NCI-H1436 treated with DMSO at 0.1 percent for 48 hours (cell line): ENCODE measurements around the gene MCOLN1.

ENCODE experiments used
- DNase-seq: peaks from one replicate; lab custom pipeline; 2025; lab: John Stamatoyannopoulos, UW

The MCOLN1 gene

DNA sequence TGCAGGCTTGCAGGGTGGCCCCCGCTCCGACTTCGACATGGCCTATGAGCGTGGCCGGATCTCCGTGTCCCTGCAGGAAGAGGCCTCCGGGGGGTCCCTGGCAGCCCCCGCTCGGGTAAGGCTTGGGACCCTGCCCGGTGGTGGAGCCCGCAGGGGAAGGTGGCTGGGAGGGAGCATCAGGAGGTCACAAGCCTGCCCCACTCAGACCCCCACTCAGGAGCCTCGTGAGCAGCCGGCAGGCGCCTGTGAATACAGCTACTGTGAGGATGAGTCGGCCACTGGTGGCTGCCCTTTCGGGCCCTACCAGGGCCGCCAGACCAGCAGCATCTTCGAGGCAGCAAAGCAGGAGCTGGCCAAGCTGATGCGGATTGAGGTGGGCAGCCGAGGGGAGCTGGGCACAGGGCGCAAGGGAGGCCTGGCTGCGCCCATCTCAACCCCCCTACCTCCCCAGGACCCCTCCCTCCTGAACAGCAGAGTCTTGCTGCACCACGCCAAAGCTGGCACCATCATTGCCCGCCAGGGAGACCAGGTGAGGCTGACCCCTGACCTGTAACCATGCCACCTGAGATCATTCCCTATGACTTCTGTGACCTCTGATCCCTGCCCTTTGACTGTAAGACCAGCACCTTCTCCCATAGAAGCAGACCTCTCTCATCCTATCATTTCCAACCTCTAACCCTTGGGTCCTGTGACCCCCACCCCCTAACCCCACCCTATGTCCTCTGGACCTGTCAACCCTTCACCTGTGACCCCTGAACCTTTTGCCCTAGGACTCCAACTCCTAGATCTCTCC lies 20.3 kb downstream of the MCOLN1 start:
- no peak for DNase-seq

DNA sequence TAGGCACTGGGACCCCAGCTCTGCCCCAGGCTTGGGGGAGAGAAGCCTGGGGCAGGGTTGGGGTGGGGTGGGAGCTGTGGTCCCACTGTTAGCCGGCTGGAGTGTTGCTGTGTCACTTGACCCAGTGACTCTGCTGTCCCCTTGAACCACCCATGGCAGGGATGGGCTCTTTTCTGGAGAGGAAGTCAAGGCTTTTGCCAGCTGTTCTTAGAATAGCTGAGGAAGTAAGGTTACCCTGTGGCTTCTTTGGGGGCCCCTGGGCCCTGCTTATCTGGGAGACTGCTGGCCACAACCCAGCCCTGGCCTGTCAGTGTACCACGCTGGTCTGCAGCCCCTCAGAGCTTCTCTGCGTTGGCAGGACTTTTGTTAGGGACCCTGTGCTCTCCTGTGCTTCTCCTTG lies 22.2 kb downstream of the MCOLN1 start:
- no peak for DNase-seq

DNA sequence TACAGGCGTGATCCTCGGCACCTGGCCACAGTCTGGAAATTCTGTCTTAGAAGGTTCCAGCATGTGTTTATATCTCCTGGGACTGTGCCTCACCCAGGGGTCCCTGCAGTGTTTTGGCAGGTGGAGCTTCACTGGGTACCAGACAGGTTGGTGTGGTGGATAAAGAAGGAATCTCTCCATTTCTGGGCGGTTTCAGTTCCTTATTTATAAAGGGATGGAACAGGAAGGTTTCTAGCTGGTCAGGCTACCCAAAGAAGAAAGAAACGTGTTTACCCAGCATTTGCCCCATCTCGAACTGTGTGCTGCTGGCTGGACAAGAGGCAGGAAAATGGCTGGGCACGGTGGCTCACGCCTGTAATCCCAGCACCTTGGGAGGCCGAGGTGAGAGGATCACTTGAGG lies 22.9 kb downstream of the MCOLN1 start:
- no peak for DNase-seq

DNA sequence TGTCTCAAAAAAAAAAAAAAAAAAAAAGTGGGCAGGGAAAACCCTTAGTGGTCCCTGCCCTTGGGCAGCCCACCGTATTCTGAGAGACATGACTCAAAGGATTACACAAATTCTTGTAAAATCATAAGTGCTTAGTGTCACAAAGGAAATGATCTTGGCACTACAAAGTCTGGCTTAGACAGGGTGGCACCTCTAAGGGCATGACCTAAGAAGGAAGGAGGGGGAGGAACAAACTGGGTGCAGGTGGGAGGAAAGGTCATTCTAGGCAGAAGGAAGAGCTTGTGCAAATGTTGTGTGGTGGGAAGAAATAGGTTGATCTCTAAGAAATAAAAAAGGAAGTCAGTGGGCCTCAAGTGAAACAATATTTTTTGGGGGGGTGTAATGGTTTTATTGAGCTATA lies 23.5 kb downstream of the MCOLN1 start:
- DNase-seq: no peak

DNA sequence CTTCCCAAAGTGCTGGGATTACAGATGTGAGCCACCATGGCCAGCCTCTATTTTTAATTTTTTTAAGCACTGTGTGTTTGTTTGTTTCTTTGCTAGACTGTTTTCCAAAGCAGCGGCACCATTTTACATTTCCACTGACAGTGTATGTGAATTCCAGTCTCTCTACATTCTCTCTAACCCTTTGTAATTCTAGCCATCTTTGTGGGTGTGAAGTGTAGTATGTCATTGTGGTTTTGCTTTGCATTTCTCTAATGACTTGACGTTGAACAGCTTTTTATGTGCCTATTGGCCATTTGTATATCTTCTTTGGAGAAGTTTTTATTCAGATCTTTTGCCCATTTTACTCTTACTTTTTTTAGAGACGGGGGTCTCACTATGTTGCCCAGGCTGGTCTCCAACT lies 24.7 kb downstream of the MCOLN1 start:
- DNase-seq: no peak

DNA sequence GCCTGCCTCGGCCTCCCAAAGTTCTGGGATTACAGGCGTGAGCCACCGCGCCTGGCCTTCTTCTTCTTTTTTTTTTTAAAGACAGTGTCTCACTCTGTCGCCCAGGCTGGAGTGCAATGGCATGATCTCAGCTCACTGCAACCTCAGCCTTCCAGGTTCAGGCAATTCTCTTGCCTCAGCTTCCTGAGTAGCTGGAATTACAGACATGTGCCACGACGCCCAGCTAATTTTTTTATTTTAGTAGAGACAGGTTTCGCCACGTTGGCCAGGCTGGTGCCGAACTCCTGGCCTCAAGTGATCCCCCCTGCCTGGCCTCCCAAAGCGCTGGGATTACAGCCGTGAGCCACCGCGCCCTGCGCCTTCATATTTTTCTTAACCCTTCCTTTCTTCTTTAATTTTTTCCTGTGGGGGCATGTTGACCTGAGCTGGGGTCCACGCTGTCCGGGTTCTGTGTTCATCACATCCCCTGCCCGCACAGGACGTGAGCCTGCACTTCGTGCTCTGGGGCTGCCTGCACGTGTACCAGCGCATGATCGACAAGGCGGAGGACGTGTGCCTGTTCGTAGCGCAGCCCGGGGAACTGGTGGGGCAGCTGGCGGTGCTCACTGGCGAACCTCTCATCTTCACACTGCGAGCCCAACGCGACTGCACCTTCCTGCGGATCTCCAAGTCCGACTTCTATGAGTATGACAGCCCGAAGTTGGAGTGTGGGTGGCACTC lies 27.2 kb downstream of the MCOLN1 start:
- DNase-seq: no peak

DNA sequence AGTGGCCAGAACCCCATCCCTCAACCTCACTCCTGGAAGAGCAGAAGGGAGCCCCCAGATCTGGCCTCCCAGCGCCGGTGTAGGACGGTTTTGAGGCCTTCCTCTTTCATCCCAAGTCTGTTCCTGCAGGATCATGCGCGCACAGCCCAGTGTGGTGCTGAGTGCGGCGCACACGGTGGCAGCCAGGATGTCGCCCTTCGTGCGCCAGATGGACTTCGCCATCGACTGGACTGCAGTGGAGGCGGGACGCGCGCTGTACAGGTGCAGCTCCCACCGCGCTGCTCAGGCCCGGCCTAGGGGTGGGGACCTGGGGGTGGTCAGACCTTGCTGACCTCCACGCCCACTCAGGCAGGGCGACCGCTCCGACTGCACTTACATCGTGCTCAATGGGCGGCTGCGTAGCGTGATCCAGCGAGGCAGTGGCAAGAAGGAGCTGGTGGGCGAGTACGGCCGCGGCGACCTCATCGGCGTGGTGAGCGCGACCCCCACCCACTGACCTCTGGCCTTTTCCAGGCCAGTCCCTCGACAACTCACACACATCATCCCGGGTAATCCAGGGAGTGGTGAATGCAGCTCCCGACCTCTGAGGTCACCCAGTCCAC lies 27.8 kb downstream of the MCOLN1 start:
- no peak for DNase-seq

DNA sequence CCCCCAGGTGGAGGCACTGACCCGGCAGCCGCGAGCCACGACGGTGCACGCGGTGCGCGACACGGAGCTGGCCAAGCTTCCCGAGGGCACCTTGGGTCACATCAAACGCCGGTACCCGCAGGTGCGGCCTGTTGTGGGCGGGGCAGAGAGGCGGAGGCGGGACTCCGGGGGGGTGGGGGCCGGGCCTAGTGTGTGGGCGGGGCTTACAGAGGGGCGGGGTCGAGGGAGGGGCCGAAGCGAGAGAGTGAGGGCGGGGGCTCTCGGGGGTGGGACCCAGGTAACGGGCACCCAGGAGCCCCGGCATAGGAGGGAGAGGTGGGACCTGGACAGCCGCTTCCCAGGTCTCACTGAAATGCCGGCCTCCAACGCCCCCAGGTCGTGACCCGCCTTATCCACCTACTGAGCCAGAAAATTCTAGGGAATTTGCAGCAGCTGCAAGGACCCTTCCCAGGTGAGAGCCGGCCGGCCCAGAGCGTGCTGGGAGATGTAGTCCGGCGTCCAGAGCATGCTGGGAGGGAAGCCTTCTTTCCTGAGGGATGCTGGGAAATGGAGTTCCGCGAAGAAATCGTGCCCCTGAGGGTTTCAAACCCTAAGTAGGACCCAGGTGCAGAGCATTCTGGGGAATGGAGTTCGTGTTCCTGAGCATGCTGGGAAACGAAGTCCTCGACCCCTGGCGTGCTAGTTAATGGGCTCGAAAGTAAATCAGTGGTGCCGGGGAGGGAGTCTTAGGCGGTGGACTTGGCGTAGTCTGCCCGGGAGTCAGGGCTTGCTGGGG lies 28.8 kb downstream of the MCOLN1 start:
- DNase-seq: no peak

DNA sequence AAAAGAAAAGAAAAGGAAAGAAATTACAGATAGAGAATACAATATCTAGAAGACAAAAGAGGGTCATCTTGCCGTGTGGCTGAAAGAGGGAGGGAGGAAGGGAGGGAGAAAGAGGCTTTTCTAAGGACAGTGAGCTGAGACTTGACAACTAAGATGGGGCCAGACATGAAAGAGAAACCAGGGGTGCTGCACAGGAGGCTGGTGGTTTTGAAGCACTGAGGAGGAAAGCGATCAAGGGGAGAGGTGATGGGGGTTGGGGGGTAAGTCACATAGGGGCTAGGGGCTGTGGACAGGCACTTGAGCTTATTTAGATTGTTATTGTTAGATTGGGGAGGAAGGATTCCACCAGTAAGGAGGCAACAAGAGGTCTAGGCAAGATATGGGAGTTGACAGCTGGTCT lies 30.4 kb downstream of the MCOLN1 start:
- no peak for DNase-seq

DNA sequence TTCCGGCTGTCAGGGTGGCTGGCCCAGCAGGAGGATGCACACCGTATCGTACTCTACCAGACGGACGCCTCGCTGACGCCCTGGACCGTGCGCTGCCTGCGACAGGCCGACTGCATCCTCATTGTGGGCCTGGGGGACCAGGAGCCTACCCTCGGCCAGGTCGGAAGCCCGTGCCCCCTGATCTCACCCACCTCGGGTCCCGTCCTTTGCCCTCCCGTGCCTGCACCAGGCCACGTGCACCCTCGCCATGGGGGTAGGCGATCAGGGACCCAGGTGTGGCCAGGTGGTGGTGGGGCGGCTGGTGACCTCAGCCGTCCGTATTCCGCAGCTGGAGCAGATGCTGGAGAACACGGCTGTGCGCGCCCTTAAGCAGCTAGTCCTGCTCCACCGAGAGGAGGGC lies 32.1 kb downstream of the MCOLN1 start:
- DNase-seq: no peak

DNA sequence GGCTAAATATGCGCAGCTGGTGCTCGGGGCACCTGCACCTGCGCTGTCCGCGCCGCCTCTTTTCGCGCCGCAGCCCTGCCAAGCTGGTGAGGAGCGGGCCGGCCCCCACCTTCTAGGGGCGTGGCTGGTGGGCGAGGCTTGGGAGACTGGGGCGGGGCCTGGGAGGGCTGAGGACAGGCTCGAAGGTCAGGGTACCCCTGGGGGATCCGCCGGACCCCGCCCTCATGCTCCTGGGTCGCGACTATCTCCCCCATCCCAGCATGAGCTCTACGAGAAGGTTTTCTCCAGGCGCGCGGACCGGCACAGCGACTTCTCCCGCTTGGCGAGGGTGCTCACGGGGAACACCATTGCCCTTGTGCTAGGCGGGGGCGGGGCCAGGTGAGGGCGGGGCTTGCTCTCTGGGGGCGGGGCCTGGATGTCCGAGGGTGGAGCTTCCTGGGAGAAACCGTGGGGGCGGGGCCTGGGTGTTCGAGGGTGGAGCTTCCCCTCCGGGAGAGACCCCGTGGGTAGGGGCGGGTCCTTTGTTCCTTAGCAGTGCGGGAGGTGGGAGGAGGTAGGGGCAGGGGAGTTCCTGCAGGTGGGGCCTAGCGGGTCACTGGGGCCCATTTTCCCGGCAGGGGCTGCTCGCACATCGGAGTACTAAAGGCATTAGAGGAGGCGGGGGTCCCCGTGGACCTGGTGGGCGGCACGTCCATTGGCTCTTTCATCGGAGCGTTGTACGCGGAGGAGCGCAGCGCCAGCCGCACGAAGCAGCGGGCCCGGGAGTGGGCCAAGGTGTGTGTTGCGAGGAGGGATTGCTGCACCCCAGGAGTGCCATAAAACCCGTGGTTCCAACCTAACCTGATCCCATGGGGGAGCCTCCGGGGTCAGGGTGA lies 32.8 kb downstream of the MCOLN1 start:
- no peak for DNase-seq

DNA sequence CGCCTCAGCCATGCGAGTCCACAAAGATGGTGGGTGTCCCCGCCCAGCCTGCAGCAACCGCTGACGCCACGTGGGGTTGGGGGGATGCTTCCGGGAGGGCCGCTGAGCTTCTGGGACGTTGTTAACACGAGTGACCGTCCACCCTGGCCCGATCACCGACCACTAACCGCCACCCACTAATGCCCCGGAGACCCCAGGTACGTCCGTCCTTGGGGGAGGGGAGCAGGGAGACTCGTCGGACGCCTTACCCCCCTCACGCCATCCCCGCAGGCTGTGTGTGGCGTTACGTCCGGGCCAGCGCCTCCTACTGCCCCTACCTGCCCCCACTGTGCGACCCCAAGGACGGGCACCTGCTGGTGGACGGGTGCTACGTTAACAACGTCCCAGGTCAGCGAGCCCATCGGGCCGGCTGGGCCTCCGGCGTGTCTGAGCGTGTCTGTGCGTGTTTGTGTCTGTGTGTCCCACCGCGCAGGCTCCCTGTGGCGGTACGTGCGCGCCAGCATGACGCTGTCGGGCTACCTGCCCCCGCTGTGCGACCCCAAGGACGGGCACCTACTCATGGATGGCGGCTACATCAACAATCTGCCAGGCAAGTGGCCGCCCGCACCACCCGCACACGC lies 34.4 kb downstream of the MCOLN1 start:
- no peak for DNase-seq

DNA sequence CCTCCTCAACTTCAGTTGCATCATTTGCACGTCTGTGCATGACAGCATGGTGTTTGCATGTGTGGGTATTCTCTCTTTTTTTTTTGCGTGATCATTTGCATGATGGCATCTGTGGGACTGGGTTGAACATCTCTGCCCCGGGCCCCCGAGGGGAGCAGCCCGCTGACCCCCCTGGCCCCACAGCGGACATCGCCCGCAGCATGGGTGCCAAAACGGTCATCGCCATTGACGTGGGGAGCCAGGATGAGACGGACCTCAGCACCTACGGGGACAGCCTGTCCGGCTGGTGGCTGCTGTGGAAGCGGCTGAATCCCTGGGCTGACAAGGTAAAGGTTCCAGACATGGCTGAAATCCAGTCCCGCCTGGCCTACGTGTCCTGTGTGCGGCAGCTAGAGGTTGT lies 36.2 kb downstream of the MCOLN1 start:
- DNase-seq: no peak

DNA sequence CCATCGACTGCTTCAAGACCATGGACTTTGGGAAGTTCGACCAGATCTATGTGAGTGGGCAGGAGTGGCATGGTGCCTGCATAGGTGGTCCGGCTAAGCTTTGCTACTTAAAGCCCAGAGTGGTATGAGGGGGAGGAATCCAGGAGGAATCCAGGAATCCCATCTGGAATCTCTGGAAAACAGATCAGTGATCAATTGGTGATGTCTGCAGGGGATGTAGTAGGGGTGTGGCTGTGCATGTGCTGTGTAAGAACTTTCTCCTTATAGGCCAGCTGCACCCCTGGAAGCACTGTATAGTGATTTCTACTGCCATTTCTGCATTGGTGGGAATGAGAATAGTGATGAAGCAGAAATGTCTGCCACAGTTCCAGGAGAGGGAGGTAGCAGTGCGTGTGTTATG lies 36.7 kb downstream of the MCOLN1 start:
- DNase-seq: no peak

DNA sequence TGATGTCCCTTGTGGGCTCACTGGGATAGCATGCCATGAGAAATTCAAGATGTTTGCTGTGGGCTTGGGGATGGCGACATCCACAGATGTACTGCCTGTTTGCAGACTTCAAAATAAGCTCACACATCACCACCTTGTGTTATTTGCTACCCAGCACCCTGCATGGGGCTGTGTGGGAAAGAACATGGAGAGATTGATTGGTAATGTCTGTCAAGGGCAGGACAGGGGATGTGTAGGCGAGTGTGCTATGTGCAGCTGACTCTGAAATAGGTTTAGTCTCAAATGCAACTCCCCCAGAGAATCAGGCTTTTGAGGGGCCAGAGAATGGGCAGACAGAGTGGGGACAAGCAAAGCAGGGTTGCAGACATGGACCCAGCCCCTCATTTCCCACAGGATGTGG lies 37.8 kb downstream of the MCOLN1 start:
- DNase-seq: no peak

DNA sequence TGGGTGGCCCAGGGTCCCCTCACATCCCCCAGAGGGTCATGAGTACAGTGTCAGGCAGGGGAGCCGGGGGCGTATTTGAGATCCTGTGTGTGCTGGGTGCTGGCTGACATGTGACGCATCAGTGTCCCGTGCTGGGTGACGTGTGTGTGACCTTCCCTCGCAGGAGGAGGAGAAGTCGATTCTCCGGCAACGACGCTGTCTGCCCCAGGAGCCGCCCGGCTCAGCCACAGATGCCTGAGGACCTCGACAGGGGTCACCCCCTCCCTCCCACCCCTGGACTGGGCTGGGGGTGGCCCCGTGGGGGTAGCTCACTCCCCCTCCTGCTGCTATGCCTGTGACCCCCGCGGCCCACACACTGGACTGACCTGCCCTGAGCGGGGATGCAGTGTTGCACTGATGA lies 38.9 kb downstream of the MCOLN1 start:
- no peak for DNase-seq

DNA sequence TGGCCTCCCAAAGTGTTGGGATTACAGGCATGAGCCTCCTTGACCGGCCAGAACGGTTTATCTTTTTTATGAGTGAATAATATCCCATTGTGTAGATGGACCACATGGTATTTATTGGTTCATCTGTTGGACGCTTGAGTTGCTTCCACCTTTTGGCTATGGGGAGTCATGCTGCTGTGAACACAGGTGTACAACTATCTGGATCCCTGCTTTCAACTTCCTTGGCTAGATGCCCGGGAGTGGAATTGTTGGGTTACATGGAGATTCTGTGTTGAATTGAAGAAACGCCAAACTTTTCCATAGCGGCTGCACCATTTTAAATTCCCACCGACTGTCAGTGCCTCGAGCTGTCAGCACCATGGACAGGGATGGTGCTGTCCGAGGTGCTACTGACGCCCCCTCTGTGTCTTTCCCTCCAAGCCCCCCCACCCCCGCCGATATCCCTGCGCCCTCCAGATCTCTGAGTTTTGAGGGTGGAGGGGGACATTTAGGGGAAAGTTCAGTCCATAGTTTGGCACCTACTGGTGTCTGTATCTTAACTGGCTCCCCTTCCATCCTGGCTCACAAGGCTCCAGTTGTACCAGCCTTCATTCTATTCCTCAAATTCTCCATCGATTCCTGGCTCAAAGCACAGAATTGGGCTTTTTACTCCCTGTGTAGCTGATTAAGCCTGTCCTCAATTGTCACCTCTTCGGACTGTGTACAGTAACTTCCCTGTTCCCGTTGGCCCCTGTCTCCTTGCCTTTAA lies 40.4 kb downstream of the MCOLN1 start:
- DNase-seq: no peak

DNA sequence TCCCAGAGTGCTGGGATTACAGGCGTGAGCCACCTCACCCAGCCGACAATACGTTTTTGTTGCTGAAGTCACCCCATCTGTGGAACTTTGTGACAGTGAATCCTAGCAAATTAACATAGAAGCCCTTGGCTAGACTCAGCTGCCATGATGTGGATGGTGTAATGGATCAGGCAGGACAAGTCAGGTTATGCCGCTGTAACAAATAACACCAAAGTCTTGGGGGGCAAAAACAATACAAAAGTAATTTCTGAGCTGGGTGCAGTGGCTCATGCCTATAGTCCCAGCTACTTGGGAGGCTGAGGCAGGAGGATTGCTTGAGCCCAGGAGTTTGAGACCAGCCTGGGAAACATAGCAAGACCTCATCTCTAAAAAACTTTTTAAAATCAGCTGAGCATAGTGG lies 42.4 kb downstream of the MCOLN1 start:
- no peak for DNase-seq

DNA sequence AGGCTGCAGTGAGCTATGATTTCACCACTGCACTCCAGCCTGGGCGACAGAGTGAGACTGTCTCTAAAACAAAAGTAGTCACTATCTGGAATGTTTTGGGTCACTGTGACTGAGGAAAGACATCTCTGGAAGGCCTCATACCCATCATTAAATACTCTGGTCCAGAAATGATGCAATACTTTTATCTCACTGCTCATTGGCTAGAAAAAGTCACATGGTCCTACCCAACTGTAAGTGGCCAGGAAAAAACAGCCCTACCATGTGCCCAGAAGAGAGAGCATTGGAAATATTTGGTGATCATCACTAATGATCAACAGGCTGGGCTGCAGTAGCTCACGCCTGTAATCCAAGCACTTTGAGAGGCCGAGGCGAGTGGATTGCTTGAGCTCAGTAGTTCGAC lies 42.9 kb downstream of the MCOLN1 start:
- DNase-seq: no peak

DNA sequence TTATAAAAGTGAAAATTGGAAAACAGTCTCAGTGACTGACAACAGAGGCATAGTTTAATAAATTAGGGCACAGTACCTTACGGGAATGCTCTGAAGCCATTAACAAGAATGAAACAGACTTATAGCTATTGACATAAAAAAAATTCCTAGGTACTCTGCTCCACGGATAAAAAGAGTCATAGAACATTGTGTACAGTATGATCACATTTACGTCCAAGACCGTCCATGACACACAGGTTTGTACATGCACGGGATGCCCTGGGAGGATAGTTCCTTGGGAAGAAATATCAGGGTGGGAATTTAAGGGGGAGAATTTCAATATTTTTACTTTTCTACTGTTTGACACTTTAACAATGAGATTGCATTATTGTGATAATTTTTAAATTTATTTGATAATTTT lies 48.3 kb downstream of the MCOLN1 start:
- DNase-seq: no peak
